Endothelial cell of umbilical vein (primary cell): ENCODE results near the gene SSC5D.

Experiments
- CTCF ChIP-seq, 2 donors: IDR thresholded peaks; 1 replicate in 1 of 2; 2 replicates in 1 of 2; pipeline ENCODE4 v1.5.1; 2011; ENCODE audit warnings: low read length in 2 of 2, mild to moderate bottlenecking in 2 of 2, moderate library complexity in 2 of 2, control low read depth in 1 of 2, inconsistent platforms in 1 of 2, low read depth in 1 of 2; ENCODE audit not compliant: insufficient read depth in 1 of 2; ENCODE audit errors: extremely low read depth in 1 of 2
- EZH2 ChIP-seq: IDR thresholded peaks from 2 replicates; pipeline ENCODE4 v1.6.1; 2012; ENCODE audit warnings: borderline replicate concordance, low read depth, mild to moderate bottlenecking, moderate library complexity, low read length, inconsistent platforms; ENCODE audit not compliant: severe bottlenecking
- FOS ChIP-seq: IDR thresholded peaks from 2 replicates; pipeline ENCODE4 v1.6.1; 2011; ENCODE audit warnings: mild to moderate bottlenecking, low read length, moderate library complexity, borderline replicate concordance; ENCODE audit not compliant: insufficient read depth
- GATA2 ChIP-seq: IDR thresholded peaks from 2 replicates; pipeline ENCODE4 v1.7.0; 2011; ENCODE audit warnings: low read depth, mild to moderate bottlenecking, moderate library complexity, mixed read lengths, low read length; ENCODE audit not compliant: insufficient read length, insufficient read depth
- JUN ChIP-seq: IDR thresholded peaks from 2 replicates; pipeline ENCODE4 v1.6.1; 2011; ENCODE audit warnings: borderline replicate concordance, low read depth; ENCODE audit not compliant: insufficient read length, insufficient read depth
- MYC ChIP-seq: IDR thresholded peaks from one replicate; pipeline ENCODE4 v1.6.1; 2011; ENCODE audit warnings: mild to moderate bottlenecking, low read depth, low read length
- POLR2A ChIP-seq: IDR thresholded peaks from 2 replicates; pipeline ENCODE4 v1.6.1; 2012; ENCODE audit warnings: low read depth, mild to moderate bottlenecking, control low read depth, low read length
- POLR2AphosphoS5 ChIP-seq: IDR thresholded peaks from 2 replicates; pipeline ENCODE4 v1.6.1; 2012; ENCODE audit warnings: low read depth, mild to moderate bottlenecking, control low read depth, low read length, moderate library complexity; ENCODE audit not compliant: insufficient read depth

- TF ChIP-seq POLR2A (no peak), CTCF (IDR thresholded peaks at IDR 0.05; ENCODE audit: extremely low read depth in 1 of 2, insufficient read depth in 1 of 2, low read depth in 1 of 2, low read length in 2 of 2) (no peak), JUN (no peak), EZH2 (no peak), POLR2AphosphoS5 (no peak), GATA2 (no peak), FOS (no peak), MYC (no peak)
Observed at GRCh38 chr19:55488986-55489710, 912 bp downstream of the SSC5D start.
